Tibial artery (tissue), 4 donors: ENCODE measurements around the gene STX16.

Source experiments
- DNase-seq, 2 donors: peaks; one replicate each; pipeline ENCODE4 v3.0.0-alpha.2; 2019
- H3K27ac ChIP-seq, 2 donors: fragments of 200-600 bp; sonication (generic) in 1 of 2; 1 replicate in 1 of 2; 2 replicates in 1 of 2; pipeline ENCODE4 v1.5.1; 2018 to 2019; ENCODE audit warnings: mild to moderate bottlenecking in 1 of 2
- H3K27me3 ChIP-seq, 2 donors: fragments of 200-600 bp; sonication (generic) in 1 of 2; one replicate each; pipeline versions ENCODE4 v1.5.1 to v1.6.0; 2016 to 2019
- H3K36me3 ChIP-seq, 3 donors: fragments of 200-600 bp; sonication (generic) in 2 of 3; one replicate each; pipeline ENCODE4 v1.5.1; 2016 to 2019; ENCODE audit warnings: mild to moderate bottlenecking in 2 of 3
- H3K4me1 ChIP-seq, 4 donors: fragments of 200-600 bp; sonication (generic) in 2 of 4; 1 replicate in 3 of 4; 2 replicates in 1 of 4; pipeline ENCODE4 v1.5.1; 2016 to 2019
- H3K4me3 ChIP-seq, 2 donors: fragments of 200-600 bp; sonication (generic) in 1 of 2; 1 replicate in 1 of 2; 2 replicates in 1 of 2; pipeline ENCODE4 v1.5.1; 2018 to 2019; ENCODE audit warnings: mild to moderate bottlenecking in 2 of 2
- H3K9me3 ChIP-seq, 3 donors: fragments of 200-600 bp; sonication (generic) in 1 of 3; one replicate each; pipeline ENCODE4 v1.5.1; 2016 to 2019
- intact Hi-C: fragments of 100-400 bp; cut with DNase I; formaldehyde crosslinking; loops from one replicate; pipeline ENCODE4 v1.15.0; 2023; ENCODE audit warnings: low total_unique reads
- TF ChIP-seq, protein P1 (sequence below), 2 experiments: fragments of 200-600 bp in 1 of 2; fragments of 450-650 bp in 1 of 2; IDR thresholded peaks; one replicate each; pipeline ENCODE4 v1.5.1; 2017 to 2019; ENCODE audit warnings: antibody characterized with exemption in 2 of 2, mild to moderate bottlenecking in 1 of 2, moderate library complexity in 1 of 2

The STX16 gene

GRCh38 chr20:58688414-58688813 is 37.3 kb downstream of the STX16 start:
- H3K27ac ChIP-seq = no peak overlapping the region
- DNase-seq = no peak

DNA sequence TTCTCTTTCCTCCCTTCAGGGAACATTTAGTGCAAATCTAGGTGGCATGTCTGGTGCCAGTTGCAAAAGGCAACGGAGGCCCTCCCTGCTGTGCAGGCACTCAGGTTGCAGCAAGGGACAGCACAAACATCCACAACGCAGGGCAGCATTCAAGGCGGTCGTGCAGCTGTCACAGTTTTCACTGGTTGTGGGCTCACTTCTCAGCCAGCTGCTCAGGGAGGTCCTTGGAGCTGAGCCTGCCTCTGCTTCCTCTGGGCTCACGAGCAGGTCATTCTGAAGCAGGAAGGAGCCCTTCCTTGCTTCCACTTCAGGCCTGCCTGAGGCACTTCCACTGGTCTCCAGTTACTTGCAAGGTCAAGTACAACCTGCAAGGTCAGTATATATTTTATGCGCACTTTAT is 37.8 kb downstream of the STX16 start:
- intact Hi-C loops = no loop called here
- Histone ChIP-seq H3K4me3 (no peak overlapping the region), H3K9me3 (no peaks in the 10 kb centered on the region), H3K27me3 (no peaks in the 10 kb centered on the region), H3K36me3 (peaks cover 0 to 7% (median 5%) of the 10 kb centered on the region in 3 donors), H3K27ac (no peak overlapping the region), H3K4me1 (peaks cover 0 to 33% (median 15%) of the 10 kb centered on the region in 4 donors)
- peak in 1 of 2 donors; percentile 54 for DNase-seq
- TF ChIP-seq, protein P1, sequence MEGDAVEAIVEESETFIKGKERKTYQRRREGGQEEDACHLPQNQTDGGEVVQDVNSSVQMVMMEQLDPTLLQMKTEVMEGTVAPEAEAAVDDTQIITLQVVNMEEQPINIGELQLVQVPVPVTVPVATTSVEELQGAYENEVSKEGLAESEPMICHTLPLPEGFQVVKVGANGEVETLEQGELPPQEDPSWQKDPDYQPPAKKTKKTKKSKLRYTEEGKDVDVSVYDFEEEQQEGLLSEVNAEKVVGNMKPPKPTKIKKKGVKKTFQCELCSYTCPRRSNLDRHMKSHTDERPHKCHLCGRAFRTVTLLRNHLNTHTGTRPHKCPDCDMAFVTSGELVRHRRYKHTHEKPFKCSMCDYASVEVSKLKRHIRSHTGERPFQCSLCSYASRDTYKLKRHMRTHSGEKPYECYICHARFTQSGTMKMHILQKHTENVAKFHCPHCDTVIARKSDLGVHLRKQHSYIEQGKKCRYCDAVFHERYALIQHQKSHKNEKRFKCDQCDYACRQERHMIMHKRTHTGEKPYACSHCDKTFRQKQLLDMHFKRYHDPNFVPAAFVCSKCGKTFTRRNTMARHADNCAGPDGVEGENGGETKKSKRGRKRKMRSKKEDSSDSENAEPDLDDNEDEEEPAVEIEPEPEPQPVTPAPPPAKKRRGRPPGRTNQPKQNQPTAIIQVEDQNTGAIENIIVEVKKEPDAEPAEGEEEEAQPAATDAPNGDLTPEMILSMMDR (IDR thresholded peaks at IDR 0.05) = no peak

More at GRCh38 chr20:58688414-58688813, 37.3 kb downstream of the STX16 start:
- Histone ChIP-seq H3K36me3 (peaks cover 0 to 7% (median 5%) of the 10 kb centered on the region in 3 donors), H3K27me3 (no peaks in the 10 kb centered on the region), H3K4me1 (peaks cover 0 to 29% (median 10%) of the 10 kb centered on the region in 4 donors), H3K9me3 (no peaks in the 10 kb centered on the region), H3K4me3 (no peak overlapping the region)
- TF ChIP-seq, protein P1 (IDR thresholded peaks at IDR 0.05) = no peak
- intact Hi-C loops = no loop called here

DNA sequence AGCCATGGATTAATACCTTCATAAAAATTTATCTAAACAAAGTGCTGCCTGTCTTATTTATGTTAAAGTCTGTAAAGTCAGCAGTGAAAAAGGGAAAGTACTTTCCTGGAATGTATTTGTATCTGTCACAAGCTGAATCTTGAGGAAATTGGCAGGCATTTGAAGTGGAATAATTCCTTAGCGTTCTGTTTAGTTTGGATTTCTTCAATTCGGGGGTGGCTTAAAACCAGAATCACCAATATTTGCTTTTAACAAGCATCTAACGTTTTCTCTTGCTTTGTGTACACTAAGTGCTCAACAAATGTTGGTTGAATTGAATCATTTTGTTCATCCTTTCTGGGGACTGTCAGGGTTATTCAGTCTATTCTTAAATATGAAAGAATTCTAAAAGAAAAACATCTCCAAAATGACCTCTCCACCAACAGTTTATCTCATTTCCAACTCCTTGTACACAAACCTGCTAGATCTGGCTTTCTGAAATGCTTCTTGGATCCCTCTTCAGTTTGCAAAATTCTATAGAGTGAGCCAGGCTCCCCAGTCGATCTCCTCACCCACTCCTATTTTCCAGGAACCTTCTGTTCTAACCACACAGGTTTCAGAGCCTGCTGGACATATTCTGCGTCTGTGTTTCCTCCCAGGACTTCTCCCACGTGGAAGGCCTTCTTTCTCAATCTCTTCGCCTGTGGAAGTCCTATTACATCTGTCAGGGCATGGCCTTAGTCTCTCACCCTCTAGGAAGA is 39.5 kb downstream of the STX16 start:
- peak overlapping the region; percentile 90 to 94 for H3K27ac ChIP-seq
- H3K9me3 ChIP-seq = no peaks in the 10 kb centered on the region
- peaks cover 0 to 42% (median 23%) of the 10 kb centered on the region in 4 donors for H3K4me1 ChIP-seq
- peak; percentile 55 to 75 for DNase-seq
- TF ChIP-seq, protein P1 (IDR thresholded peaks at IDR 0.05) = no peak
- intact Hi-C loops = loop anchor here (10.0 kb wide), 1 partner anchor 386 kb away; the partner anchor contains the start of gene RAB22A
- H3K4me3 ChIP-seq = no peak overlapping the region
- H3K27me3 ChIP-seq = no peaks in the 10 kb centered on the region
- H3K36me3 ChIP-seq = peaks cover 4 to 5% (median 4%) of the 10 kb centered on the region in 3 donors

DNA sequence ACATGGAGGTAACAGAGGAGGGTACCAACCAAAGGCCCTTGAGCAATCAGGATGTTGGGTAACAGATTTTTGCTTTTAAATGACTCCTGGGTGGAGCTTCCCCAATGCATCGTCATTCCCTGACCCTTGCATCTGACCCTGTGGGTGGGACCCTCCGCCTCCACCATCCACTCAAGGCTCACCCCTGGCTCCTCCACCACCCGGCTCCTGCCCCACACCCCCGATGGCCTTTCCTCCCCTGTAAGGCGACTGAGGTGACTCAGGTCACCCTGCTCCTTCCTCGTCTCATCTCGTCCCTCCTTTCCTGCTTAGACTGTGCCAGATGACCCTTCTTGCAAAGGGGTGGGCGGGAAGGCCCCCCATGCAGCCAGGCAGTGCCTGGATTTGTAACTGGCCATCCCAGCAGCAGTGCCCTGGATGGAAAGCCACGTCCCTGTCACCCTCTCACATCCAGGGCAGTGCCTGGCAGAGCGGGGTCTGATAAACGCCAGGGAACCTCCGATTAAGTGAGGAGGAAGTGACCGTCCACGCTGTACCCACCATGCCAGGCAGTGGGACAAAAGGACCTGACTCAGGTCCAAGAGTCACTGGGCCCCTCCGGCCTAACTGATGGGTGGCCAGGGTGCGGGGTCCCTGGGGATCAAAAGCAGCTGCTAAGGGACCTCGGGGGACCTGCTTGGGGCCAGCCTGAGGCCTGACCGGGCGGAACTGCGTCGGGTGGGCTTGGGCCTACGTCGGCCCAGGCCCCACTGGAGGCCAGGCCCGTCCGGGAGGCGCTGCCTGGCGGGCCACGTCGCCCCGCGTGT is 40.9 kb downstream of the STX16 start:
- no peaks in the 10 kb centered on the region for H3K27me3 ChIP-seq
- TF ChIP-seq, protein P1 (IDR thresholded peaks at IDR 0.05) = no peak
- intact Hi-C loops = loop anchor here (1.0 to 10.0 kb wide), 2 partner anchors 41 to 387 kb away; partner anchors contain the start of genes RAB22A and STX16
- H3K27ac ChIP-seq = peak overlapping the region; percentile 90 to 94
- DNase-seq = peak; percentile 66 to 79
- H3K36me3 ChIP-seq = peaks cover 18 to 19% (median 18%) of the 10 kb centered on the region in 3 donors
- no peaks in the 10 kb centered on the region for H3K9me3 ChIP-seq
- H3K4me1 ChIP-seq = peaks cover 0 to 42% (median 23%) of the 10 kb centered on the region in 4 donors
- H3K4me3 ChIP-seq = peak overlapping the region; percentile 34 to 55

GRCh38 chr20:58692579-58693225 is 41.6 kb downstream of the STX16 start, which contains the start of gene NPEPL1:
Gene NPEPL1 (plus strand): TSS chr20:58692800. CDS start chr20:58692901, 101 bp downstream.
- intact Hi-C loops = loop anchor here (1.0 to 10.0 kb wide), 2 partner anchors 41 to 388 kb away; partner anchors contain the start of genes RAB22A and STX16
- no peaks in the 10 kb centered on the region for H3K27me3 ChIP-seq
- no peaks in the 10 kb centered on the region for H3K9me3 ChIP-seq
- peak within 1 kb of the TSS; percentile 90 to 94 for H3K27ac ChIP-seq
- H3K36me3 ChIP-seq = peaks cover 21 to 27% (median 26%) of the 10 kb centered on the region in 3 donors
- TF ChIP-seq, protein P1 (IDR thresholded peaks at IDR 0.05) = peak in 1 of 2 experiments; percentile 58
- peak in 1 of 2 donors; percentile 77 for DNase-seq
- peak within 1 kb of the TSS; percentile 55 to 70 for H3K4me3 ChIP-seq
- peaks cover 0 to 42% (median 23%) of the 10 kb centered on the region in 4 donors for H3K4me1 ChIP-seq
